Mucosa of stomach (tissue), 1 donor: Measurements from ENCODE around the gene CASTOR1.

ENCODE experiments used
- H3K27me3 ChIP-seq: one replicate; pipeline ENCODE4 v1.7.0; 2013; ENCODE audit warnings: mild to moderate bottlenecking, low read length; ENCODE audit not compliant: control insufficient read depth, insufficient read depth
- H3K36me3 ChIP-seq: one replicate; pipeline ENCODE4 v1.7.0; 2013; ENCODE audit warnings: low read length; ENCODE audit not compliant: control insufficient read depth, insufficient read depth
- H3K4me1 ChIP-seq: one replicate; pipeline ENCODE4 v1.7.0; 2013; ENCODE audit warnings: mild to moderate bottlenecking, low read length; ENCODE audit not compliant: control insufficient read depth, insufficient read depth
- H3K4me3 ChIP-seq: one replicate; pipeline ENCODE4 v1.7.0; 2013; ENCODE audit warnings: low read length
- H3K9ac ChIP-seq: one replicate; pipeline ENCODE4 v1.7.0; 2013; ENCODE audit warnings: mild to moderate bottlenecking, low read length, moderate library complexity
- H3K9me3 ChIP-seq: one replicate; pipeline ENCODE4 v1.7.0; 2013; ENCODE audit warnings: mild to moderate bottlenecking, low read length, moderate library complexity; ENCODE audit not compliant: control insufficient read depth
- donor health status: Pancreatic carcinoma.

The CASTOR1 gene

GRCh38 chr22:30275625-30276024 is 13.7 kb downstream of the CASTOR1 start:
- Histone ChIP-seq H3K36me3 (no peaks in the 10 kb centered on the region), H3K4me1 (peaks cover 7% of the 10 kb centered on the region), H3K9me3 (no peaks in the 10 kb centered on the region), H3K9ac (no peak overlapping the region), H3K4me3 (no peak overlapping the region), H3K27me3 (no peaks in the 10 kb centered on the region)

- no peaks in the 10 kb centered on the region for H3K9me3 ChIP-seq
- H3K27me3 ChIP-seq, result no peaks in the 10 kb centered on the region
- H3K9ac ChIP-seq, result no peak overlapping the region
- H3K36me3 ChIP-seq, result no peaks in the 10 kb centered on the region
- peaks cover 7% of the 10 kb centered on the region for H3K4me1 ChIP-seq
- no peak overlapping the region for H3K4me3 ChIP-seq
These were observed 14.9 kb downstream of the CASTOR1 start for GRCh38 chr22:30274437-30274812.

- Histone ChIP-seq H3K4me3 (no peak overlapping the region), H3K9ac (no peak overlapping the region), H3K4me1 (peaks cover 7% of the 10 kb centered on the region), H3K27me3 (no peaks in the 10 kb centered on the region), H3K36me3 (no peaks in the 10 kb centered on the region), H3K9me3 (no peaks in the 10 kb centered on the region)
These were observed 15.4 kb downstream of the CASTOR1 start for GRCh38 chr22:30273711-30274436.

- Histone ChIP-seq H3K4me1 (peaks cover 7% of the 10 kb centered on the region), H3K9ac (no peak overlapping the region), H3K4me3 (no peak overlapping the region), H3K36me3 (no peaks in the 10 kb centered on the region), H3K27me3 (no peaks in the 10 kb centered on the region), H3K9me3 (no peaks in the 10 kb centered on the region)
These were observed 16.3 kb downstream of the CASTOR1 start for GRCh38 chr22:30272781-30273601.

- no peaks in the 10 kb centered on the region for H3K36me3 ChIP-seq
- no peak overlapping the region for H3K4me3 ChIP-seq
- H3K27me3 ChIP-seq, result no peaks in the 10 kb centered on the region
- H3K9me3 ChIP-seq, result no peaks in the 10 kb centered on the region
- H3K4me1 ChIP-seq, result no peaks in the 10 kb centered on the region
- H3K9ac ChIP-seq, result no peak overlapping the region
These were observed 18.5 kb downstream of the CASTOR1 start for GRCh38 chr22:30270832-30271231.

GRCh38 chr22:30268331-30268730 is 21.0 kb downstream of the CASTOR1 start:
- H3K36me3 ChIP-seq, result no peaks in the 10 kb centered on the region
- H3K4me1 ChIP-seq, result no peaks in the 10 kb centered on the region
- no peak overlapping the region for H3K9ac ChIP-seq

GRCh38 chr22:30267382-30268302 is 21.7 kb downstream of the CASTOR1 start:
- H3K9me3 ChIP-seq, result no peaks in the 10 kb centered on the region
- H3K36me3 ChIP-seq, result no peaks in the 10 kb centered on the region
- no peaks in the 10 kb centered on the region for H3K27me3 ChIP-seq
- no peak overlapping the region for H3K4me3 ChIP-seq
- H3K9ac ChIP-seq, result no peak overlapping the region
- peaks cover 4% of the 10 kb centered on the region for H3K4me1 ChIP-seq

More at GRCh38 chr22:30268331-30268730, 21.0 kb downstream of the CASTOR1 start:
- H3K9me3 ChIP-seq, result no peaks in the 10 kb centered on the region
- H3K27me3 ChIP-seq, result no peaks in the 10 kb centered on the region
- H3K4me3 ChIP-seq, result no peak overlapping the region

GRCh38 chr22:30266445-30267381 is 22.6 kb downstream of the CASTOR1 start, which contains the start of gene OSM:
Gene OSM, minus strand, starts transcription at chr22:30266851. Its CDS starts 52 bp downstream, at chr22:30266799.
- Histone ChIP-seq H3K9me3 (no peaks in the 10 kb centered on the region), H3K9ac (peak within 1 kb of the TSS; percentile 7), H3K27me3 (no peaks in the 10 kb centered on the region), H3K4me1 (peaks cover 4% of the 10 kb centered on the region), H3K36me3 (no peaks in the 10 kb centered on the region), H3K4me3 (no peak within 1 kb of the TSS)

- Histone ChIP-seq H3K27me3 (no peaks in the 10 kb centered on the region), H3K4me1 (peaks cover 4% of the 10 kb centered on the region)
These were observed 23.4 kb downstream of the CASTOR1 start for GRCh38 chr22:30265823-30266444.

GRCh38 chr22:30265131-30265720 is 24.1 kb downstream of the CASTOR1 start:
- Histone ChIP-seq H3K27me3 (no peaks in the 10 kb centered on the region), H3K4me1 (peaks cover 4% of the 10 kb centered on the region), H3K9ac (no peak overlapping the region), H3K9me3 (no peaks in the 10 kb centered on the region), H3K4me3 (no peak overlapping the region), H3K36me3 (no peaks in the 10 kb centered on the region)

More at GRCh38 chr22:30265823-30266444, 23.4 kb downstream of the CASTOR1 start:
- peak overlapping the region; percentile 7 for H3K9ac ChIP-seq
- no peaks in the 10 kb centered on the region for H3K9me3 ChIP-seq
- no peak overlapping the region for H3K4me3 ChIP-seq
- H3K36me3 ChIP-seq, result no peaks in the 10 kb centered on the region
